Measurements from ENCODE around the gene ELP4. TPM values are rescaled to one million over a fixed set of nuclear protein-coding genes. Genes with fewer than 3 reads are reported as not detected.

Gene ELP4
- total and polyA plus RNA-seq, 2 donors (not counting 1 experiment from before 2014, with no cell fraction given): 7.1 to 31.3 TPM

DNA sequence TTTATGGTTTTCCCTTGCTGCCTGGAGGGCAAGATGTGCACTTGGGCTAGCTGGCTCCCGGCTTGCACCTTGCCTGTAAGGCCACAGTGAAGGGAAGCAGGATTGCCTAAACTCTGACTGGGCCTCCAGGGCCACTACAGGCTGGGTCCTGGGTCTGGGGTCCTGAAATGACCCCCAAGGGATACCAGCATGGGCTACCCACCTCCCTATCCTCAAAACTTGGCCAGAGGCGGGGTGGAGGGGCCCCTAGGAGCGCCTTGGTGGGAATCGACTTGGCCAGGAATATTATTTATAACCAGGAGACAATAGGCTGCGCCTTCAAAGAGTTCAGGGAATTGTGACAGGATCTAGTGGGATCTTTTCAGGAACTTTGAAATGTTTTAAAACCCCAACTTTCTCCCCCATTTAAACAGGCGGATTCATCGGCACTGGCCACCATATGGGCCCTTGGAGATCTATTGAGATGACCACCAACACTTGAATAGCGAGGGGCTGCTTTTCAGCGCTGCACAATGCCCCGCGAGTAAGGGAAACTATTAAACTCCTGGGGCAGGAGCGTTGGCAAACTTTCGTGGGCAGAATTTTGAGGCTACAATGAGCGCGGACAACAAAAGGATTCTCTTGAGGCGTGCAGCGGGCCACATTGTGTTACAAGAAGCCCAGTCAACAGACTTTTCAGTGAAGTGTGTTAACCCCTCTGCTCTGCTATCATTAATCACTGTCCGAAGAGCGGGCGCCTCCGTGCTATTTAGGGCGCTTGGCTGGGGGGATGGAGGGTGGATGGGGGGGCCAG lies 286.3 kb downstream of the ELP4 start:
- no peak overlapping the region for H2AFZ ChIP-seq (ENCODE audit: insufficient read depth, low read depth, low read length, poor library complexity, severe bottlenecking)
- H3K4me2 ChIP-seq (replicated peaks; ENCODE audit: low read depth, low read length, poor library complexity, severe bottlenecking): no peak overlapping the region
- peaks cover 0 to 57% (median 40%) of the 10 kb centered on the region in 4 experiments for H3K27me3 ChIP-seq (replicated peaks in 1 of 4; ENCODE audit: control extremely low read depth in 1 of 4, control insufficient read depth in 3 of 4, insufficient read depth in 4 of 4, low read length in 3 of 4)
- Mint-ChIP-seq H3K27ac (no peak overlapping the region), H3K4me3 (no peak overlapping the region), H3K4me1 (peaks cover 14% of the 10 kb centered on the region), H3K27me3 (peaks cover 70% of the 10 kb centered on the region), H3K9me3 (ENCODE audit: insufficient read depth) (no peaks in the 10 kb centered on the region)
- H3K36me3 ChIP-seq (replicated peaks in 1 of 2; ENCODE audit: control extremely low read depth in 1 of 2, control insufficient read depth in 1 of 2, extremely low read depth in 1 of 2, insufficient read depth in 2 of 2, low read length in 1 of 2): no peaks in the 10 kb centered on the region
- POLR2A ChIA-PET: no interaction called here
- WGBS (ENCODE audit: insufficient coverage): 45% methylated on average over 12 of the region's 22 CpGs
- no peak overlapping the region for H3K9ac ChIP-seq (ENCODE audit: low read length)
- H3K4me3 ChIP-seq (ENCODE audit: control extremely low read depth in 1 of 5, extremely low read depth in 1 of 5, insufficient read depth in 1 of 5, low read depth in 2 of 5, low read length in 4 of 5): no peak overlapping the region
- peaks cover 9 to 11% of the 10 kb centered on the region in 2 donors for H3K4me1 ChIP-seq (ENCODE audit: control insufficient read depth in 2 of 2, insufficient read depth in 2 of 2, low read length in 2 of 2)
- no peaks in the 10 kb centered on the region for H3K79me2 ChIP-seq (ENCODE audit: control insufficient read depth, insufficient read depth, low read length)
- TF ChIP-seq EZH2 (IDR thresholded peaks at IDR 0.05; ENCODE audit: borderline replicate concordance, insufficient read depth, low read depth, low read length, poor library complexity, severe bottlenecking): no peak
- TF ChIP-seq, protein P1, sequence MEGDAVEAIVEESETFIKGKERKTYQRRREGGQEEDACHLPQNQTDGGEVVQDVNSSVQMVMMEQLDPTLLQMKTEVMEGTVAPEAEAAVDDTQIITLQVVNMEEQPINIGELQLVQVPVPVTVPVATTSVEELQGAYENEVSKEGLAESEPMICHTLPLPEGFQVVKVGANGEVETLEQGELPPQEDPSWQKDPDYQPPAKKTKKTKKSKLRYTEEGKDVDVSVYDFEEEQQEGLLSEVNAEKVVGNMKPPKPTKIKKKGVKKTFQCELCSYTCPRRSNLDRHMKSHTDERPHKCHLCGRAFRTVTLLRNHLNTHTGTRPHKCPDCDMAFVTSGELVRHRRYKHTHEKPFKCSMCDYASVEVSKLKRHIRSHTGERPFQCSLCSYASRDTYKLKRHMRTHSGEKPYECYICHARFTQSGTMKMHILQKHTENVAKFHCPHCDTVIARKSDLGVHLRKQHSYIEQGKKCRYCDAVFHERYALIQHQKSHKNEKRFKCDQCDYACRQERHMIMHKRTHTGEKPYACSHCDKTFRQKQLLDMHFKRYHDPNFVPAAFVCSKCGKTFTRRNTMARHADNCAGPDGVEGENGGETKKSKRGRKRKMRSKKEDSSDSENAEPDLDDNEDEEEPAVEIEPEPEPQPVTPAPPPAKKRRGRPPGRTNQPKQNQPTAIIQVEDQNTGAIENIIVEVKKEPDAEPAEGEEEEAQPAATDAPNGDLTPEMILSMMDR (IDR thresholded peaks at IDR 0.05): no peak
- intact Hi-C loops (cut with micrococcal nuclease): no loop called here
- no peak for ATAC-seq (ENCODE audit: low read depth)
- CTCF ChIA-PET: no interaction called here
- no peaks in the 10 kb centered on the region for H4K20me1 ChIP-seq (ENCODE audit: control insufficient read depth, insufficient read depth, low read length, poor library complexity, severe bottlenecking)
- no peak for DNase-seq
- H3K27ac ChIP-seq (ENCODE audit: low read length in 2 of 2): no peak overlapping the region
- H3K9me3 ChIP-seq (ENCODE audit: control extremely low read depth in 1 of 3, control insufficient read depth in 2 of 3, insufficient read depth in 1 of 3, low read length in 2 of 3): peaks cover 0 to 46% (median 5%) of the 10 kb centered on the region in 3 donors

DNA sequence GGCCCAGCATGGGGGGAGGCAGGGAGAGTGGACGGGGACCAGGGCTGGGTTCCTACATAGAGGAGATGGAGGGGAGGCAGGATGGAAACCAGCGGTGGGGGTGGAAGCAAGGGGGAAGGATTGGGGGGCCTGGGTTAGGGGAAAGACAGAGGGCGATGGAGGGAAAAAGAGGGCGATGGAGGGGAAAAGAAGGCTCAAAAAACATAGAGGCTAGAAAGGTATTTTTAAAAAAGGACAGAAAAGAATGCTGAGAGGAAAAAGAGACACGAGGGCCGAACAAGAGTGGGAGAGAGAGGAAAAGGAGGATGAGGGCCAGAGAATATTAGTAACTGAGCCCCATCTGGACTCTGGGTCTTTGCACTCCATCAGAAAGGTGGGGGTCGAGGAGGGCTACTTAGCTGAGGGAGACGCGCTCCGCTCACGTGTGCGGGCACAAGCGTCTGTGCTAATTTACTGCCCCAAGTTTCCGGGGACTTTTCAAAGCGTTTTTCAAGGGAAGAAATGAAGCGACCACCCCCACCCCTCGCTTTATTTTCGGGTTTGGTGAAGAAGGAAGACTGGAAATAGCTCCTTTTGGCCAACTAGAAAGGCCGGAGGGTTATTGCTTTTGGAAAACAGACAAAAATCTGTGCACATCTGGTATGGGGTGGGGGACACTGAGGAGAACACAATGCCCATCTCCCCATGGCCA lies 287.1 kb downstream of the ELP4 start:
- Histone ChIP-seq H3K27me3 (replicated peaks in 1 of 4; ENCODE audit: control extremely low read depth in 1 of 4, control insufficient read depth in 3 of 4, insufficient read depth in 4 of 4, low read length in 3 of 4) (peaks cover 0 to 65% (median 48%) of the 10 kb centered on the region in 4 experiments), H3K27ac (ENCODE audit: low read length in 2 of 2) (no peak overlapping the region)

More for the DNA sequence above, 287.1 kb downstream of the ELP4 start:
- ChIA-PET CTCF (interaction anchor here (0.6 kb wide), 1 partner anchor 256 kb away, joined by 3 read pairs; no protein-coding TSS in a partner anchor), POLR2A (no interaction called here)
- 25% methylated on average over 11 of the region's 19 CpGs for WGBS (ENCODE audit: insufficient coverage)
- TF ChIP-seq, protein P1 (IDR thresholded peaks at IDR 0.05): no peak
- no peak for TF ChIP-seq EZH2 (IDR thresholded peaks at IDR 0.05; ENCODE audit: borderline replicate concordance, insufficient read depth, low read depth, low read length, poor library complexity, severe bottlenecking)
- H3K79me2 ChIP-seq (ENCODE audit: control insufficient read depth, insufficient read depth, low read length): no peaks in the 10 kb centered on the region
- H3K27ac Mint-ChIP-seq: no peak overlapping the region
- H3K4me1 Mint-ChIP-seq: peaks cover 14% of the 10 kb centered on the region
- ATAC-seq (ENCODE audit: low read depth) (no peak), DNase-seq (no peak)
- H3K27me3 Mint-ChIP-seq: peaks cover 72% of the 10 kb centered on the region
- H3K36me3 ChIP-seq (replicated peaks in 1 of 2; ENCODE audit: control extremely low read depth in 1 of 2, control insufficient read depth in 1 of 2, extremely low read depth in 1 of 2, insufficient read depth in 2 of 2, low read length in 1 of 2): no peaks in the 10 kb centered on the region
- no peaks in the 10 kb centered on the region for H4K20me1 ChIP-seq (ENCODE audit: control insufficient read depth, insufficient read depth, low read length, poor library complexity, severe bottlenecking)
- H3K9me3 Mint-ChIP-seq (ENCODE audit: insufficient read depth): no peaks in the 10 kb centered on the region
- peaks cover 9 to 11% of the 10 kb centered on the region in 2 donors for H3K4me1 ChIP-seq (ENCODE audit: control insufficient read depth in 2 of 2, insufficient read depth in 2 of 2, low read length in 2 of 2)
- no peak overlapping the region for H3K9ac ChIP-seq (ENCODE audit: low read length)
- intact Hi-C loops (cut with micrococcal nuclease): no loop called here
- no peak overlapping the region for H3K4me3 ChIP-seq (ENCODE audit: control extremely low read depth in 1 of 5, extremely low read depth in 1 of 5, insufficient read depth in 1 of 5, low read depth in 2 of 5, low read length in 4 of 5)
- H3K9me3 ChIP-seq (ENCODE audit: control extremely low read depth in 1 of 3, control insufficient read depth in 2 of 3, insufficient read depth in 1 of 3, low read length in 2 of 3): peaks cover 0 to 46% (median 5%) of the 10 kb centered on the region in 3 donors
- H2AFZ ChIP-seq (ENCODE audit: insufficient read depth, low read depth, low read length, poor library complexity, severe bottlenecking): no peak overlapping the region
- H3K4me2 ChIP-seq (replicated peaks; ENCODE audit: low read depth, low read length, poor library complexity, severe bottlenecking): no peak overlapping the region
- H3K4me3 Mint-ChIP-seq: no peak overlapping the region

Measured in B cell (primary cell).